ENCODE measurements around the gene TUFT1.

Gene TUFT1

DNA sequence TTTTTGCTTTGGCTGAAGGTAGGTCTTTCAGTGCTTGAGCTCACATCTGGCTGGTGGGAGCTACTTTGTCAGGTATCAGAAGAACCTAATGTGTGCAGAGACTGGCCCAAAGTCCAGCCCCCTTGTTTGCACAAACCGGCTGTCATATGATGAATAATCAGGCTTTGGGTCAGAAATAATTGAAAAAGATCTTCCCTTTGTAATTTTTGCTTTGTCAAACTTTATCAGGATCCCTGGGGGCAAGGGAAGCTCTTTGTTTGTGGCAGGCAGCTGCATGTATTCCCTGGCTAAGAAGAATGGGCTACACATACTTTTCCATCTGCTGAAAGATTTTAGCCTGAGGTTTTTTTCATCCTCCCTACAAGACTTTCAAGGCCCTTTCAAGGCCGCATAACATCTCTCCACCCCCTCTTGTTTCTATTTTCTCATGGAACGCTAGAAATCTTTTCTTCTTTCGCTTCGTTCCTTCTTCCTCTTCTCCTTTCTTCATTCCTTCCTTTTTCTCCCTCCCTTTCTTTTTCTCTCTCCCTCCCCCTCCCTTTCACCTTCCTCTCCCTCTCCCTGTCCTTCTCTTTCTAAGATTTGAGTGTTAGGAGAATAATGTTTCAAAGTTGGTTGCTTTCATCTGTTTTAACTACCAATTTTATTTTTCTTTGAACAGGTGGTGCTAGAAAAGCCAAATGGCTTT is 25.5 kb downstream of the TUFT1 start:
- FAIRE-seq (no peak), DNase-seq (ENCODE audit: insufficient read length, low spot score) (no peak)
- TF ChIP-seq SPI1 (IDR thresholded peaks at IDR 0.05; ENCODE audit: low read depth, low read length) (no peak), POLR2A (IDR thresholded peaks at IDR 0.05; ENCODE audit: low read depth, low read length) (no peak), TAF1 (IDR thresholded peaks at IDR 0.05; ENCODE audit: low read depth, low read length) (no peak), PAX5 (IDR thresholded peaks at IDR 0.05; ENCODE audit: insufficient read depth, low read length, severe bottlenecking) (no peak), POU2F2 (IDR thresholded peaks at IDR 0.05; ENCODE audit: low read depth, low read length) (no peak), POLR2AphosphoS5 (IDR thresholded peaks at IDR 0.05; ENCODE audit: low read depth, low read length) (no peak)

DNA sequence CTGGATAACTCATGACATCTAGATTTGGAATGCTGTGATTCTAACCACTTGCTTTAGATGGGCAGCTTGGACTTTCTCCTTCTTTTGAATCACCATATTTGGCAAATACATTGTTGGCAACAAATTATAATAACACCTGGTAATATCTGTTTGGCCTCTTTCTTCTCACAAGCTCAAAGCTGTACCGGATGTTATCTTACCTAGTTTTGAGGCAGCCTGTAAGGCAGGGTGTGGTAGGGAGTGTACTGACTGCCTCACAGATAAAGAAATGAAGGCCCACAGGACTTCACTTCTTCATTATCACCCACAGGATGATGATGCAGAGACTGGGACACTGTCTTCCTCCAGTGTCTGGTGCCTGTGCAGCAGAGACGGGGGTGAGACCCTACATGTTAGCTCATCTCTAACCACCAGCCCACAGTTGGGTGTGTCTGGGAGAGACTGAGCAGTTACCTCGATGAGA is 28.5 kb downstream of the TUFT1 start:
- FAIRE-seq, result no peak
- DNase-seq (ENCODE audit: insufficient read length, low spot score), result no peak
- TF ChIP-seq PAX5 (IDR thresholded peaks at IDR 0.05; ENCODE audit: insufficient read depth, low read length, severe bottlenecking) (no peak), POLR2AphosphoS5 (IDR thresholded peaks at IDR 0.05; ENCODE audit: low read depth, low read length) (no peak), POU2F2 (IDR thresholded peaks at IDR 0.05; ENCODE audit: low read depth, low read length) (no peak), TAF1 (IDR thresholded peaks at IDR 0.05; ENCODE audit: low read depth, low read length) (no peak), POLR2A (IDR thresholded peaks at IDR 0.05; ENCODE audit: low read depth, low read length) (no peak), SPI1 (IDR thresholded peaks at IDR 0.05; ENCODE audit: low read depth, low read length) (no peak)

DNA sequence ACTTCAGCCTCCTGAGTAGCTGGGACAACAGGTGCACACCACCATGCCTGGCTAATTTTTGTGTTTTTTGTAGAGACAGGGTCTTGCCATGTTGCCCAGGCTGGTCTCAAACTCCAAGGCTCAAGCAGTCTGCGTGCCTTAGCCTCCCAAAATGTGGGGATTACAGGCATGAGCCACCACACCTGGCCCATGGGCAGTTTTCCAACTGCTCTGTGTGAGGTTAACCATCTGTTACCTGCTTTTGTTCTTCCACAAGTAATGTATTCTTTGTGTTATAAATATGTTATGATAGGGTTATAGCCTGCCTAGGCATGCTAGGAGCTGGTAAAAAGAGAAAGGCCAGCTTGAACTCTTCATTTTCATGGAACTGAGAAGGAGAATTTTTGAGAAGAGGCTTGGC is 30.7 kb downstream of the TUFT1 start:
- TF ChIP-seq POLR2A (IDR thresholded peaks at IDR 0.05; ENCODE audit: low read depth, low read length) (no peak), POU2F2 (IDR thresholded peaks at IDR 0.05; ENCODE audit: low read depth, low read length) (no peak), PAX5 (IDR thresholded peaks at IDR 0.05; ENCODE audit: insufficient read depth, low read length, severe bottlenecking) (no peak), TAF1 (IDR thresholded peaks at IDR 0.05; ENCODE audit: low read depth, low read length) (no peak), POLR2AphosphoS5 (IDR thresholded peaks at IDR 0.05; ENCODE audit: low read depth, low read length) (no peak), SPI1 (IDR thresholded peaks at IDR 0.05; ENCODE audit: low read depth, low read length) (no peak)
- DNase-seq (ENCODE audit: insufficient read length, low spot score) (no peak), FAIRE-seq (no peak)

DNA sequence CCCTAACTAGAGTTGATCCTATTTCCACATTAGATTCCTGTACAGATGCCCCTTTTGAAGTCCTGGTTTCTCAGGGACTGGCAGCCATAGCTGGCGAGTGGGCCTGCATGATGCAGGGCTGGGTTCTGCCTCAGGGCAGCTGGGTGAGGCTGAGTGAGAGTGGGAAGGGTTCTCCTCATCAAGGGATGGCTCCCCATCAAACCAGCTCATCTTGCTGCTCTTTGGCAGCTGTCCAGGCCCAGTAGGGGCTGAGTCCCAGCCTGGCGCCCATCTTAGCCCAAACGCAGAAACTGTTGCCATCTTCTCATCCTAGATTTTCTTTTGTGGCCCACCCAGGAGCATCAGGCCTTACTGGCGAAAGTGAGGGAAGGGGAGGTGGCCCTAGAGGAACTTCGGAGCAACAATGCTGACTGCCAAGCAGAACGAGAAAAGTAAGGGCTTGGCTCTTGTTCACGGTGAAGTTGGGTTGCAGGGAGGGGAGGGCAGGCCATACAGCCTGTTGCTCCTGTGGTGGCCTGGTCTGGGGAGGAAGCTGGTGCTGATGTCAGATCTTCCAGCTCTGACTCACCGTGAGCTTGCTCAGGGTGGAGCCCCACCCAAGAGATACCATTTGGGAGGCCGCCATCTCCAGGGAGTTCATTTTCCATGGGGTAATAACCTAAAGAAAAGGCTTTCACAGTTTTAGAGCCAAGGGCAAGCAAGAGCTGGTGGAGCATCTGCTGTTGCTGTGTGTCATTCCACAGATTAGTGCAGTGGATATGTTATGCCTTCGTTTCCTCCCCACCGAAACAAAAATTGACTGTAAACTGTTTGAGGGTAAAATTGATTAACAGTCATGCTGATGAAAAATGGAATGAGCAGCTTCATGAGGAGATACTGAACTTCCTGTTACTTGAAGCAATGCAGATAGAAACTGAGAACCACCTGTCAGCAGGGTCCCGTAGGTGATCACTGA is 34.7 kb downstream of the TUFT1 start:
- FAIRE-seq (no peak), DNase-seq (ENCODE audit: insufficient read length, low spot score) (no peak)
- TF ChIP-seq POU2F2 (IDR thresholded peaks at IDR 0.05; ENCODE audit: low read depth, low read length) (no peak), SPI1 (IDR thresholded peaks at IDR 0.05; ENCODE audit: low read depth, low read length) (no peak), POLR2AphosphoS5 (IDR thresholded peaks at IDR 0.05; ENCODE audit: low read depth, low read length) (no peak), POLR2A (IDR thresholded peaks at IDR 0.05; ENCODE audit: low read depth, low read length) (no peak), TAF1 (IDR thresholded peaks at IDR 0.05; ENCODE audit: low read depth, low read length) (no peak), PAX5 (IDR thresholded peaks at IDR 0.05; ENCODE audit: insufficient read depth, low read length, severe bottlenecking) (no peak)

DNA sequence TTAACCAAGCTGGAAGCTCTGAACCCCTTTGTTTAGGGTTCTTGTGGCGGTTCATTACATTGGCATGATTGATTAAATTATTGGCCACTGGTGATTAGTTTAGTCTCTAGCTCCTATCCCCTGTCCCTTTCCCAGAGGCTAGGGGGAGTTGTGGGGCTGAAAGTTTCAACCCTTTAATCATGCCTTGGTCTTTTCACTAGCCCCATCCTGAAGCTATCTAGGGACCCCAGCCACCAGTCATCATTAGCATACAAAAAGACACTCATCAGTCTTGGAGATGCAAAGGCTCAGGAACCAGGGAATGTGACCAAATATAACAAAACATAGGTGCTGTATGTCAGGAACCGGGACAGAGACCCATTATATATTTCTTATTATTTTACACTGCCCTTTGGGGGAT is 37.1 kb downstream of the TUFT1 start:
- no peak for FAIRE-seq
- DNase-seq (ENCODE audit: insufficient read length, low spot score), result no peak
- TF ChIP-seq POU2F2 (IDR thresholded peaks at IDR 0.05; ENCODE audit: low read depth, low read length), result no peak
- TF ChIP-seq SPI1 (IDR thresholded peaks at IDR 0.05; ENCODE audit: low read depth, low read length), result no peak
- no peak for TF ChIP-seq POLR2AphosphoS5 (IDR thresholded peaks at IDR 0.05; ENCODE audit: low read depth, low read length)
- no peak for TF ChIP-seq PAX5 (IDR thresholded peaks at IDR 0.05; ENCODE audit: insufficient read depth, low read length, severe bottlenecking)
- no peak for TF ChIP-seq POLR2A (IDR thresholded peaks at IDR 0.05; ENCODE audit: low read depth, low read length)
- no peak for TF ChIP-seq TAF1 (IDR thresholded peaks at IDR 0.05; ENCODE audit: low read depth, low read length)

DNA sequence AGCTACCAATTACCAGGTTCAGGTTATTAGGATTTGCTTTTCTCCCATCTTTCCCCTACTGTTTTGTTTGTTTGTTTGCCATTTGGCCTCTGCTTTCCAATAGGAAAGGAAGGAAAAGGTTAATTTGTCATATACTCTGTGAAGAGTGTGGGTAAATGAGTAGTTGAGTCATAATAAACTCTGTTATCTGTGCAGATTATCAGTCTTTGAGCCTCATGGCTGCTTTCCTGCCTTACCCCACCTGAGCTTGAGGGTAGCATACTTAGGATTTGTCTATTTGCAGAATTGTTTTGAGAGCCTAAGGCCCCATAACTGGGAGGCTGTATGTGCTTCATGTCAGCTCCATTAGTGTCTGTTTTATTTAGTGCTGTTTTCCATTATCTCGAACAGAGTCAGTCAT is 38.8 kb downstream of the TUFT1 start:
- TF ChIP-seq TAF1 (IDR thresholded peaks at IDR 0.05; ENCODE audit: low read depth, low read length) (no peak), PAX5 (IDR thresholded peaks at IDR 0.05; ENCODE audit: insufficient read depth, low read length, severe bottlenecking) (no peak), POLR2AphosphoS5 (IDR thresholded peaks at IDR 0.05; ENCODE audit: low read depth, low read length) (no peak), POU2F2 (IDR thresholded peaks at IDR 0.05; ENCODE audit: low read depth, low read length) (no peak), SPI1 (IDR thresholded peaks at IDR 0.05; ENCODE audit: low read depth, low read length) (no peak), POLR2A (IDR thresholded peaks at IDR 0.05; ENCODE audit: low read depth, low read length) (no peak)
- DNase-seq (ENCODE audit: insufficient read length, low spot score), result no peak
- FAIRE-seq, result no peak

DNA sequence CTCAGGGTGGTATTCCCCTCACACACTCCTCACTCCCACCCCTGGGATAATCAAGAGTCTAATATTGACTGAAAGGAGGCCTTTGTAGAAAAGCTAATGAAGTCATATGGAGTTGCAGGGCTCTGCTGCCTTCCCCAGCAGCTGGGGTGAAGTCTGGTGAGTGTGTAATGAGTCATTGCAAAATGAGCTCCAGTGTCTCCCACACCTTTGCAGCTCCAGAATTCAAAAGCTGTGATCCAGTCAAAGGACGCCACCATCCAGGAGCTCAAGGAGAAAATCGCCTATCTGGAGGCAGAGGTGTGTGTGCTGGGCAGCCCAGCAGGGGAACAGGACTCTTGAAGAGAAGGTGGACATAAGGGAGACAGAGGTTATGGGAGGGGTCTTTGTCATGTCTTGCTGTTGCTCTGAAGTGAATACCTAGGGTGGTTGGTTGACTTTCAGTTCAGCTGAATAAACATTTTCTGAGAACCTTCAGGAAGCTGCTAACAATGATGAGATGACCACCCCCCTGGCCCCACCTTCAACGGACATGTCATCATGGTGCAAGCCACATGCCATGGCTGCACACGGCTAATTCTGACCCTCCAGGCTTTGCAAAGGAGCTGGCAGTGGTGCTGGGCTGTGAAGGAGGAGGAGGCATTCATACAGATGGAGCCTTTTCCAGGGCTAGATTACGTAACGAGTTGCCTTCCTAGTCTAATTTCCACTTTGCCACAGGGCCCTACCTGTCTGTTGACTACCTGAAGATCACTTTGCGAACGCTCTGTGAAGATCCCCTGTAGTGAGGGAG is 39.5 kb downstream of the TUFT1 start:
- DNase-seq (ENCODE audit: insufficient read length, low spot score), result no peak
- no peak for FAIRE-seq
- TF ChIP-seq POLR2A (IDR thresholded peaks at IDR 0.05; ENCODE audit: low read depth, low read length), result no peak
- TF ChIP-seq POLR2AphosphoS5 (IDR thresholded peaks at IDR 0.05; ENCODE audit: low read depth, low read length), result no peak
- TF ChIP-seq PAX5 (IDR thresholded peaks at IDR 0.05; ENCODE audit: insufficient read depth, low read length, severe bottlenecking), result no peak
- TF ChIP-seq TAF1 (IDR thresholded peaks at IDR 0.05; ENCODE audit: low read depth, low read length), result no peak
- no peak for TF ChIP-seq POU2F2 (IDR thresholded peaks at IDR 0.05; ENCODE audit: low read depth, low read length)
- TF ChIP-seq SPI1 (IDR thresholded peaks at IDR 0.05; ENCODE audit: low read depth, low read length), result no peak

DNA sequence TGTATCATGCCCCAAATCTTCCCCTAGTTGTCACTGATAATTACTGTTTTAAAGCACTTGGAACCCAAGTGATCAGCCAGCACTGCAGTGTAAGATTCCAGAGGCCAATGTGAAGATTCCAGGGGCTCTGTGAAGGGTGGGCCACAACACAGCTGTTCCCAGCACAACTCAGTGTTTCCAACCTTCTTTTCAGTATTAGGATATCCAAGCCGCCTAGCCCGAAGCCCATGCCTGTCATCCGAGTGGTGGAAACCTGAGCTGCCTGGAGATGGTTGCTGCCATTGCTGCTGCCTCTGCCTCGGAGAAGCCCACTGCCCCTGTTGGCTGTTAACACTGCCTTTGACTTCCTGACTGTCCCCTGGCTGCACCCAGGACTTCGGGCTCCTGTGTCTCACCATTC is 41.3 kb downstream of the TUFT1 start:
- TF ChIP-seq TAF1 (IDR thresholded peaks at IDR 0.05; ENCODE audit: low read depth, low read length) (no peak), POU2F2 (IDR thresholded peaks at IDR 0.05; ENCODE audit: low read depth, low read length) (no peak), SPI1 (IDR thresholded peaks at IDR 0.05; ENCODE audit: low read depth, low read length) (no peak), POLR2A (IDR thresholded peaks at IDR 0.05; ENCODE audit: low read depth, low read length) (no peak), POLR2AphosphoS5 (IDR thresholded peaks at IDR 0.05; ENCODE audit: low read depth, low read length) (no peak), PAX5 (IDR thresholded peaks at IDR 0.05; ENCODE audit: insufficient read depth, low read length, severe bottlenecking) (no peak)
- FAIRE-seq, result no peak

More for the DNA sequence above, 41.3 kb downstream of the TUFT1 start:
- no peak for DNase-seq (ENCODE audit: insufficient read length, low spot score)

All from GM12891 (cell line).